Measurements from ENCODE around the gene KLHL40.

GRCh38 chr3:42666577-42666998 lies 18.7 kb upstream of the KLHL40 start:
- TF ChIP-seq REST (IDR thresholded peaks at IDR 0.05; ENCODE audit: low read depth) (no peak), EGR1 (IDR thresholded peaks at IDR 0.05) (no peak), USF1 (IDR thresholded peaks at IDR 0.05) (no peak), EP300 (IDR thresholded peaks at IDR 0.05; ENCODE audit: borderline replicate concordance) (no peak), CEBPB (IDR thresholded peaks at IDR 0.05) (no peak), MAX (IDR thresholded peaks at IDR 0.05) (no peak), FOXM1 (IDR thresholded peaks at IDR 0.05; ENCODE audit: borderline replicate concordance, low read depth) (no peak), TAF1 (IDR thresholded peaks at IDR 0.05; ENCODE audit: low read depth) (no peak), CREB1 (IDR thresholded peaks at IDR 0.05; ENCODE audit: low read depth) (no peak), ZBTB7A (IDR thresholded peaks at IDR 0.05; ENCODE audit: low read depth) (no peak), NFIC (IDR thresholded peaks at IDR 0.05) (no peak), RAD21 (IDR thresholded peaks at IDR 0.05; ENCODE audit: low read depth) (no peak), TCF12 (IDR thresholded peaks at IDR 0.05; ENCODE audit: low read depth) (no peak)

Data from Ishikawa (cell line).